Measurements from ENCODE around the gene LZTS2.

Gene LZTS2

GRCh38 chr10:100984672-100985177 lies 14.9 kb upstream of the LZTS2 start:
- no peak for TF ChIP-seq GATA3 (IDR thresholded peaks at IDR 0.05; ENCODE audit: low read depth, low read length)
- TF ChIP-seq GATA2 (IDR thresholded peaks at IDR 0.05; ENCODE audit: low read depth, low read length): no peak

GRCh38 chr10:100985336-100985735 lies 14.3 kb upstream of the LZTS2 start:
- TF ChIP-seq GATA3 (IDR thresholded peaks at IDR 0.05; ENCODE audit: low read depth, low read length) (no peak), GATA2 (IDR thresholded peaks at IDR 0.05; ENCODE audit: low read depth, low read length) (no peak)

GRCh38 chr10:100986623-100986951 lies 13.0 kb upstream of the LZTS2 start:
- TF ChIP-seq GATA3 (IDR thresholded peaks at IDR 0.05; ENCODE audit: low read depth, low read length) (no peak), GATA2 (IDR thresholded peaks at IDR 0.05; ENCODE audit: low read depth, low read length) (no peak)

GRCh38 chr10:100986952-100987684 lies 12.5 kb upstream of the LZTS2 start, which contains the start of the genes MRPL43 and TWNK:
MRPL43 (minus strand) TSS chr10:100987497; CDS start chr10:100987443, 54 bp downstream.
TWNK (plus strand) TSS chr10:100987543; CDS start chr10:100988211, 668 bp downstream.
- no peak for TF ChIP-seq GATA2 (IDR thresholded peaks at IDR 0.05; ENCODE audit: low read depth, low read length)
- no peak for TF ChIP-seq GATA3 (IDR thresholded peaks at IDR 0.05; ENCODE audit: low read depth, low read length)

- TF ChIP-seq GATA3 (IDR thresholded peaks at IDR 0.05; ENCODE audit: low read depth, low read length) (no peak), GATA2 (IDR thresholded peaks at IDR 0.05; ENCODE audit: low read depth, low read length) (no peak)
Observed at GRCh38 chr10:100987685-100988049, 11.9 kb upstream of the LZTS2 start.

GRCh38 chr10:100988166-100988565 lies 11.4 kb upstream of the LZTS2 start:
- TF ChIP-seq GATA2 (IDR thresholded peaks at IDR 0.05; ENCODE audit: low read depth, low read length) (no peak), GATA3 (IDR thresholded peaks at IDR 0.05; ENCODE audit: low read depth, low read length) (no peak)

GRCh38 chr10:100989088-100989487 lies 10.5 kb upstream of the LZTS2 start:
- TF ChIP-seq GATA3 (IDR thresholded peaks at IDR 0.05; ENCODE audit: low read depth, low read length): no peak
- TF ChIP-seq GATA2 (IDR thresholded peaks at IDR 0.05; ENCODE audit: low read depth, low read length): no peak

- TF ChIP-seq GATA2 (IDR thresholded peaks at IDR 0.05; ENCODE audit: low read depth, low read length) (no peak), GATA3 (IDR thresholded peaks at IDR 0.05; ENCODE audit: low read depth, low read length) (no peak)
Observed at GRCh38 chr10:100993986-100994708, 5.5 kb upstream of the LZTS2 start.

GRCh38 chr10:100995181-100995580 lies 4.4 kb upstream of the LZTS2 start:
- TF ChIP-seq GATA2 (IDR thresholded peaks at IDR 0.05; ENCODE audit: low read depth, low read length) (no peak), GATA3 (IDR thresholded peaks at IDR 0.05; ENCODE audit: low read depth, low read length) (no peak)

- TF ChIP-seq GATA2 (IDR thresholded peaks at IDR 0.05; ENCODE audit: low read depth, low read length) (no peak), GATA3 (IDR thresholded peaks at IDR 0.05; ENCODE audit: low read depth, low read length) (no peak)
Observed at GRCh38 chr10:100996678-100997359, 2.8 kb upstream of the LZTS2 start.

- TF ChIP-seq GATA2 (IDR thresholded peaks at IDR 0.05; ENCODE audit: low read depth, low read length): no peak
- no peak for TF ChIP-seq GATA3 (IDR thresholded peaks at IDR 0.05; ENCODE audit: low read depth, low read length)
Observed at GRCh38 chr10:100997360-100998182, 2.0 kb upstream of the LZTS2 start.

GRCh38 chr10:100998183-100998990 lies 1.2 kb upstream of the LZTS2 start:
- TF ChIP-seq GATA3 (IDR thresholded peaks at IDR 0.05; ENCODE audit: low read depth, low read length) (no peak), GATA2 (IDR thresholded peaks at IDR 0.05; ENCODE audit: low read depth, low read length) (no peak)

Measured in SH-SY5Y (cell line).